ENCODE data around the gene MAPK8IP2.
"Not testable (repeated sequence)": the region's sequence is repeated elsewhere in the genome, so short reads cannot be mapped to it uniquely, and the experiment has no call there.

The MAPK8IP2 gene

DNA sequence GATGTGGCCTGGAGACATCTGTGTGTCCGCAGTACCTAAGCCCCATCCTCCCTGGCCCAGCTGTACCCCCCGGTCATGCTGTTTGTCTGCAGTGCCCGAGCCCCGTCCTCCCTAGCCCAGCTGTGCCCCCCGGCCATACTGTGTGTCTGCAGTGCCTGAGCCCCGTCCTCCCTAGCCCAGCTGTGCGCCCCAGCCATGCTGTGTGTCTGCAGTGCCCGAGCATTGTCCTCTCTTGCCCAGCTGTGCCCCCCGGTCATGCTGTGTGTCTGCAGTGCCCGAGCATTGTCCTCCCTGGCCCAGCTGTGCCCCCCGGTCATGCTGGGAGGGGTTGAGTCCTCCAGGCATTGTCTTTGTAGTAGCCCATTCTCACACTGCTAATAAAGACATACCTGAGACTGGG lies 35.0 kb downstream of the MAPK8IP2 start:
- no peak for DNase-seq (ENCODE audit: low spot score)

DNA sequence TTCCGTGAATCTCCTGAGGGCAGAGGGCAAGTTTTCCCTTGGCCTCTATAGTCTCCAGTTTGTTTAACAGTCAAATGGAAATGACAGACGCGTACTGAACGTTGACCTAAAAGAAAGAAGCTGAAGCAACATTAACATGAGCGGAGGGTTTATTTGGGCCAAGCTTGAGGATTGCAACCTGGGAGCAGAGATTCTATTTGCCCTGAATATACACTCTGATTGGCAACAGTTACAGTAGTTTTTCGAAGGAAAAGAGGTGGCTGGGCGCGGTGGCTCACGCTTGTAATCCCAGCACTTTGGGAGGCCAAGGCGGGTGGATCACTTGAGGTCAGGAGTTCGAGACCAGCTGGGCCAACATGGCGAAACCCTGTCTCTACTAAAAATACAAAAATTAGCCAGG lies 39.7 kb downstream of the MAPK8IP2 start:
- DNase-seq (ENCODE audit: low spot score) = not testable (repeated sequence)

DNA sequence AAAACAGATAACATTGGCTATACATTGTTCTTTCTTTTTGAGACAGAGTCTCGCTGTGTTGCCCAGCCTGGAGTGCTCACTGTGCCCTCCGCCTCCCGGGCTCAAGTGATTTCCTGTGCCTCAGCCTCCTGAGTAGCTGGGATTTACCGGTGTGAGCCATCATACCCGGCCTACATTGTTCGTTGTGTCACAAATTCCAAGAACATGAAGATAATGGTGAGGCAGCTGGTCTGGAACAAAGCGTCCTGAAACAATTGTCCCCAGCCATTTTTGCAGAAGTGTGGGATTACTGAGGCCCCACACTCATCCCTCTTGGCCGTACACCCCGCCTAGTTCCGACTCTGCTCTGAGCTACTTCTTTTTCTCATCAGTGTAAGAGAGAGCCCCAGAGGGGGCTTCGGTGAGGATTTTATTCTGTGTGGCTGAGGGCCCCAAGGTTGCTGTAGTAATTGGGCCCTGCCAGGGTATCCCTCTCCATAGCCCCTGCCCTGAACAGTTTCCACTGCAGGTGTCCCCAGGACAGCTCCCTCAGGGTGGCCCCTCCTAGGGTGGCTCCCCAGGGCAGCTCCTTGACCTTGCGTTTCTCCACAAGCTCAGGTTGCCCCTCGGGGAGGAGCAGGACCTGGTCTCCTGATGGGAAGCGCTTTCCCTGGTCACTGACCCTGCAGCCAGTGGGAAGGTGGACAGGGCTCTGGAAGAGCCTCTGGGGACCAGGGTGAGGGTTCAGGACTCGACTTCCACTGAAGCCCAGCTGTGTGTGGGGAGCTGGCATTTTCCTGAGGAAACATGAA lies 40.5 kb downstream of the MAPK8IP2 start:
- no peak for DNase-seq (ENCODE audit: low spot score)

DNA sequence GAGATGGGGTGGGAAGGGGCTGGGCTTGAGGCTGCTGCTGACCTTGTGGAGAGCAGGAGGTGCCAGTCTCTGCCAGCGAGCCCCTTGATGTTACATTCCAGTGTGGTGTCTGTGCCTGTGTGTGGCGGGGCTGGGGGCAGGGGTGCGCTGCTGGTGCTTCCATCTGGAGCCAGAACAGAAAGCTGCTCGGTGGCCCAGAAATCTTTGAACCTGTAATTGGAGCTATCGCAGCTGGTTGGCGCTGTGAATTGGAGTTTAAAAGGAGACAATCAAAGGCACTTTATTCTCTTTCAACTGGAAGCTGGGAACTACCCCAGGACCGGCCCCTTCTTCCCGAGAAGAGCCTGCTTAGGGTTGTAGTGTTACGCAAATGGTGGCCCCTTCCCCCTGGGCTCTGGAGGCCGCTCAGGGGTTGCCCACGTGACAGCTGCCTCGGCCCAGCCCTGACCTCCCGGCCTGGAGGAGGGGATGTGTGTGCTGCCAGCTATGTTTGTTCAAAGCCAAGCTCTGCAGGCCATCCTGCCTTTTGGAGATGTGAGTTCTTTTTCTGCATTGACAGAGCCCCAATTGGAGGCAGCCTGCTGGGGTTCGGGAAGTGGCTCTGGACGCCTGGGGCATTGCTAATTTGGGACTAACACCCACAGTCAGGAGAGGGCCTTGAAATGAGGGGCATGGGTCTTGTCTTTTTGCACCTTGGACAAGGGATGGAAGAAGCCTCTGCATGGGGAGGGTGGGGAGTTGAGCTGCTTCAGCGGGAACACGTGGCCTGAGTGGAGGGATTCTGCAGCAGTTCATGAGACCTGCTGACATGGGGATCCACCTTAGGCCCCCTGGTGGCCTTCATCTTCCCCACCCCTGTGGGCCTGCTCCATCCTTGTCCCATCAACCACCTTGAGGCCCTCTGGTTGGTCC lies 41.4 kb downstream of the MAPK8IP2 start:
- no peak for DNase-seq (ENCODE audit: low spot score)

DNA sequence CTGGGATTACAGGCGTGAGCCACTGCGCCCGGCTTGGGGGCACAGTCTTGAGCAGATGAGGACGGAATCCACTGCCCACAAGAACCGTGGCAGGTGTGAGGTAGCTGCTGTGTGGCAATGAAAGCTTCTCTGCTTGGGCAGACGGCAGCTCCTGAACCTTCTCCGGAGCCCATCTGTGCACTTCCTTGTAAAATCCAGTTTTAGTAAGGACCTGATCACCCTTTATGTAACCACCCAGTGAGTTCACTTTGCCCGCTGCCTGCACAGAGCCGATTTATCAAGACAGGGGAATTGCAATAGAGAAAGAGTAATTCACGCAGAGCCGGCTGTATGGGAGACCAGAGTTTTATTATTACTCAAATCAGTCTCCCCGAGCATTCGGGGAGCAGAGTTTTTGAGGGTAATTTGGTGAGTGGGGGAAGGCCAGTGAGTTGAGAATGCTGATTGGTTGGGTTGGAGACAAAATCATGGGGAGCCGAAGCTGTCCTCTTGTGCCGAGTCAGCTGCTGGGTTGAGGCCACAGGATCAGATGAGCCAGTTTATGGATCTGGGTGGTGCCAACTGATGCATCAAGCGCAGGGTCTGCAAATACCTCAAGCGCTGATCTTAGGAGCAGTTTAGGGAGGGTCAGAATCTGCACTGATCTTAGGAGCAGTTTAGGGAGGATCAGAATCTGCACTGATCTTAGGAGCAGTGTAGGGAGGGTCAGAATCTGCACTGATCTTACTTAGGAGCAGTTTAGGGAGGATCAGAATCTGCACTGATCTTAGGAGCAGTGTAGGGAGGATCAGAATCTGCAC lies 42.6 kb downstream of the MAPK8IP2 start:
- DNase-seq (ENCODE audit: low spot score) = not testable (repeated sequence)

DNA sequence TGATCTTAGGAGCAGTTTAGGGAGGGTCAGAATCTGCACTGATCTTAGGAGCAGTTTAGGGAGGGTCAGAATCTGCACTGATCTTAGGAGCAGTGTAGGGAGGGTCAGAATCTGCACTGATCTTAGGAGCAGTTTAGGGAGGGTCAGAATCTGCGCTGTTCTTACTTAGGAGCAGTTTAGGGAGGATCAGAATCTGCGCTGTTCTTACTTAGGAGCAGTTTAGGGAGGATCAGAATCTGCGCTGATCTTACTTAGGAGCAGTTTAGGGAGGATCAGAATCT lies 43.2 kb downstream of the MAPK8IP2 start:
- DNase-seq (ENCODE audit: low spot score) = not testable (repeated sequence)

DNA sequence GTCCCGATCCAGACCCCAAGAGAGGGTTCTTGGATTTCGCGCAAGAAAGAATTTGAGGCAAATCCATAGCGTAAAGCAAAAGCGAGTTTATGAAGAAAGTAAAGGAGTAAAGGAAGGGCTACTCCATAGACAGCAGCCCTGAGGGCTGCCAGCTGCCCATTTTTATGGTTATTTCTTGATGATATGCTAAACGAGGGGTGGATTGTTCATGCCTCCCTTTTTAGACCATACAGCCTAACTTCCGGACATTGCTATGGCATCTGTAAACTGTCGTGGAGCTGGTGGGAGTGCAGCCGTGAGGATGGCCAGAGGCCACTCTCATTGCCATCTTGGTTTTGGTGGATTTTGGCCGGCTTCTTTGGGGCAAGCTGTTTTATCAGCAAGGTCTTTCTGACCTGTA lies 52.7 kb downstream of the MAPK8IP2 start:
- DNase-seq (ENCODE audit: low spot score) = no peak

DNA sequence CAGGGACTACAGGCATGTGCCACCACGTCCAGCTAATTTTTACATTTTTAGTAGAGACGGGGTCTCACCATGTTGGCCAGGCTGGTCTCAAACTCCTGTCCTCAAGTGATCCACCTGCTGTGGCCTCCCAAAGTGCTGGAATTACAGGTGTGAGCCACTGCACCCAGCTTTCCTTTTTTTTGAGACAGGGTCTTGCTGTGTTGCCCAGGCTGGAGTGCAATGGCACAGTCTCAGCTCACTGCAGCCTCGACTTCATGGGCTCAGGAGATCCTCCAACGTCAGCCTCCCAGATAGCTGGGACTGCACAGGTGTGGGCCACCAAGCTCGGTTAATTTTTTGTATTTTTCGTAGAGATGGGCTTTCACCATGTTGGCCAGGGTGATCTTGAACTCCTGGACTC lies 54.1 kb downstream of the MAPK8IP2 start:
- not testable (repeated sequence) for DNase-seq (ENCODE audit: low spot score)

DNA sequence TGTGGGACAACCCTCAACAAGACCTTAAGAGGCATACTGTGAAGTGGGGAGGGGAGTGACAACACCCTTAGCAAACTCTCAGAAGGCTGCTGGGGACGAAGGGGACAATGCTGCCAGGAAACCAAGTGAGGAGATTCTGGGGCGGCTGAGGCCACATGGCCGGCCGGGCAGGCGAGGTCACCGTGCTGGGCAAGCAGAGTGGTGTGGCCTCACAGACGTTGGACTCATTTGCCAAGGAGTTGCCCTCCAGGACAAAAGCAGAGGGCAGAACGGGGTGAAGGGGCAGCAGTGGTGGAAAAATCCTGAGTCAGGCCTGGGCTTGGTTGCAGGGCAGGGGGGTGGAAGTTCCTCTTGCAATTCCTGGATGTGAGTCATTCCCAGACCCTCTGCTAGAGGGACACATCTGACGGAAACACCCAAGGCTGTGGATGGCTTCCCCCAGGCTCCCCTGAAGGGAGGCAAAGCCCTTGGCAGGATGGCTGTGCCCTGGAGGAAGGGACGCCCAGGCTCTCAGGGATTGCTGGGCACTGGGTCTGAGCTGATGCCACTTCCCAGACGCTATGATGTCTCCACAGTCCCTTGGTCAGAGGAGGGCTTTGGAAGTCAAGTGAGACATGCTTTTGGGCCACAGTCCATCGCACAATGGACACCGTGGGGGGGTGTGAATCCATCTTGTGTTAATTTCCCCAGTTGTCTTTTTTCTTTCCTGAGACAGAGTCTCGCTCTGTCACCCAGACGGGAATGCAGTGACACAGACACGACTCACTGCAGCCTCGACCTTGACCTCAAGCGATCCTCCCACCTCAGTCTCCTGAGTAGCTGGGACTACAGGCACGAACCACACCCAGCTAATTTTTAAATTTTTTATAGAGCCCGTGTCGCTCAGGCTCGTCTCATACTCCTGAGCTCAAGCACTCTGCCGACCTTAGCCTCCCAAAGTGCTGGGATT lies 55.8 kb downstream of the MAPK8IP2 start:
- no peak for DNase-seq (ENCODE audit: low spot score)

DNA sequence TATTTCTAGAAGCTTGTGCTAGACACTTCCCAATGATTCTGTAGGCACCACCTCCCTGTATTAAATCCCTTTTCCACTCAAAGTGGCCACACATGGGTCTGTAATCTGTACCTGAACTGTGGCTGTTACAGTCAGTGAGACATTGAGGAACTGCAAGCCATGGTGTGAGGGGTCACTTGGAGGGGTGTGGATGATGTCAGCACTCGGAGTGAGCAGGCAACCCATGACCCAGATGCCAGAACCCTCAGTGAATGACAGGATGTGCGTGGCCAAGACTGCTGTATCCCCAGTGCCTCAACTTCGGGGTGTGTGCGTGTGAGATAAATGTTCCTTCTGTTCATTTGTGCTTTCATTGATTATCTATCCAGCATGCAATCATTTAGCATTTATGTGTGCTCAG lies 57.3 kb downstream of the MAPK8IP2 start:
- no peak for DNase-seq (ENCODE audit: low spot score)

DNA sequence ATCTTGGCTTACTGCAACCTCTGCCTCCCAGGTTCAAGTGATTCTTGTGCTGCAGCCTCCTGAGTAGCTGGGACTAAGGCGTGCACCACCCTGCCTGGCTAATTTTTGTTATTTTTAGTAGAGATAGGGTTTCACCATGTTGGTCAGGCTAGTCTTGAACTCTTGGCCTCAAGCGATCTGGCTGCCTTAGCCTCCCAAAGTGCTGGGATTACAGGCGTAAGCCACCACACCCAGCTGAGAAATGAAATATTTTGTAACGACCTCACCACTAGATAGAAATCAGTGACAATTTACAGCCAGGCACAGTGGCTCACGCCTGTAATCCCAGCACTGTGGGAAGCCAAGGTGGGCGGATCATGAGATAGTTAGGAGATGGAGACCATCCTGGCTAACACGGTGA lies 59.1 kb downstream of the MAPK8IP2 start:
- DNase-seq (ENCODE audit: low spot score) = not testable (repeated sequence)

DNA sequence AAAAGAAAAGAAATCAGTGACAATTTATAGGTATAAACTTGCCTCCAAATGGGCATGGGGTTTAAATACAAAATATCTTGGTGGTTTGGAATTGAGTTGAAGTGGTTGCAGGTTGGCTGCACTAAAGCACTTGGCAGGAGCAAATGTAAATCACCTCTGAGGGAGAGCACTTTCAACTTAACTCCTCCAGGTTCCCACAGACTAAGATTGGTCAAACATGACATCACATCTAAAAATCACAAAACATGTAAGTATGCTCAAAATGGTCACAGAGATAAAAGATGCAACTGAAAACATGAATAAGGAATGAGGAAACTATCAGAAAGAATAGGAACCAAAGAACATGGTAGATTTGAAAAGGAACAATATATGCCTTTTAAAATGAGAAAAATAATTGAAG lies 59.7 kb downstream of the MAPK8IP2 start:
- DNase-seq (ENCODE audit: low spot score) = no peak
